Ammon's horn (tissue), 1 donor: ENCODE measurements around the gene THRB.

Experiments
- DNase-seq: peaks from one replicate; pipeline ENCODE4 v3.0.0-alpha.2; 2016; ENCODE audit warnings: low spot score

Gene THRB

DNA sequence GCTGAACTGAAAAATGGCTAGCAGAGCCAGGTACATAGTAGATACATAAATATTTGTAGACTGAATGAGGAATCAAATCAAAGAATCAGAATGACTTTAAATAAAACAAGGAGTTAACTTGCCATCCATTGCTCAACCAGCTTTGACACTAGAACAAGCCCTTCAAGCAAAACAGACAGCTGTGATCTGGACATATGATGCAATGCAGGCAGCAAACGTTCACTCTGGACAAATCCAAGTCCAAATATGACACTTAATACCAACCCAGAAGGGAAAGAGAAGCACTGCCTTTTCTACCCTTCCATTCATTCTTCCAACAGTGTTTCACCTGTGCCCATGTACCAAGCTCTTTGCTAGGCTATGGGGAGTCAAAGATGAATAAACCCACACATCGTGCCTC, 4.5 kb downstream of the THRB start:
- no peak for DNase-seq

GRCh38 chr3:24487325-24488262, 7.1 kb downstream of the THRB start:
- DNase-seq = no peak

- no peak for DNase-seq
Observed at GRCh38 chr3:24485511-24485910, 9.1 kb downstream of the THRB start.

DNA sequence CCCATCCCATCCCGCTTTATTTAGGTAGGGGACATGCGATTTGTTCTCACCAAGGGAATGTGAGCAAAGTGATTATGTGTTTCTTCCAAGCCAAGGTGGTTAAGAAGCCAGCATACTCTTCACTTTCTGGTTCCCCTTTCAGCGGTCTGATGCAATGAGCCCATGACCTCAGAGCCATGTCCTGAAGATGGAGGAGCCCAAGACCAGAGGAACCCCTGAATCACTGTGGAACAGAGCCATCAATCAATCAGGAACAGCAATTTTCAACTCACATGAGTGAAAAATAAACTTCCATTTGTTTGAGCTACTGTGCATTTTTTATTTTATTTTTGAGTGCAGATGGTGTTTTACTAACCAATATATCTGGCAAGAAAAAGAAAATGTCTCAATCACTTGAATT, 10.8 kb downstream of the THRB start:
- DNase-seq = peak; percentile 41

GRCh38 chr3:24482096-24482705, 12.4 kb downstream of the THRB start:
- no peak for DNase-seq

DNA sequence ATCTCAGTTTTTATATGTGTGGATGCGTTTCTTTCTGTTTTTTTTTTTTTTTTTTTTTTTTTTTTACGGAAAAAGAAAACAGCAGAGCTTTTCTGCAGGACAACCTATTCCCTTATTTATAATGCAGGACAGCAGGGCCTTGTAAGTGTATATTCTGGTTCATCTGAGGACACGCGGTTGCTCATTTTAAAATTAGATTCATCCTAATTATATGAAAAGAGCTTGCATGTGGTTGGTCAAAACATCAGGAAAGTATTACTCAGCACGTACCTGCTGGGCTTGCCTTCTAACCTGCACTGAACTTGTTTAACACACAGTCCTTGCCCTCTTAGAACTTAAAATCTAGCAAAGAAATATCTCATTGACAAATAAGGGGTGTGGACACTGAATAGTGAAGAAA, 13.5 kb downstream of the THRB start:
- no peak for DNase-seq

DNA sequence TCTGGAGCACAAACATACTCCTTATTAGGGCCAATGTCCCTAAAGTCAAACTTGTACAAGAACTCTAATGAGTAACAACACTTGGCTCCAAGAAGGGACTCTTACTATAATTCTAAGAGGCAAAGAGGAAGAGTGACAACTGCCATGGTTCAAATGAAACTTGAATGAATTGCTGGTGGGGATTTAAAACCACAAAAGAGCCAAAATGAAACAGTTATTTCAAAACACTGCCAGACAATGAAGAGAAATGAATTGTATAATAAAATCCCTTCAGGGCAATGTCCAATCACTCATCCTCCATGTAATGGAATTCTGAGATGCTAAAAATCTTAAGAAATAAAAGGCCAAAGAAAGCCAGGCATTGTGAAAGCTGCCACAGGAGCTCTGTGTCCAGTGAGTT, 14.2 kb downstream of the THRB start:
- no peak for DNase-seq

DNA sequence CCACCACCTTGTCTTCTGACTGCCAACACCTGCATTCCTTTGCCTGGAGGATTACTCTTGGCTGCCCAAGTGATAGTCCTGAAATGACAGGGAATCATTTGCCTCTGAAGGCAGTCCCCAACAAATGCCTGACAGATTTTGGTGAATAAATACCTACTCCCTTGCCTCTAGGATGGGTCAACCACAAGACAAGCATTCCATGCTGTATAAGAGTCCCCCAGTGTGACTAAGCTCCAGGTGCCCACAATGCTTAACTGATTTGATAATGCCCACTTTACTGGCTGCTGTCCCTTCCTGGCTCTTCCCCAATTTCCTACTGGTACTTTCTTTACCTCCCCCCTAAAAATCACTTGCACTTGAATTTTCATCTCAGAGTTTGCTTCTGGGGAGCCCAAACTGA, 14.8 kb downstream of the THRB start:
- no peak for DNase-seq

- DNase-seq = no peak
Observed at GRCh38 chr3:24476871-24477656, 17.6 kb downstream of the THRB start.

GRCh38 chr3:24475925-24476324, 18.7 kb downstream of the THRB start:
- DNase-seq = no peak

DNA sequence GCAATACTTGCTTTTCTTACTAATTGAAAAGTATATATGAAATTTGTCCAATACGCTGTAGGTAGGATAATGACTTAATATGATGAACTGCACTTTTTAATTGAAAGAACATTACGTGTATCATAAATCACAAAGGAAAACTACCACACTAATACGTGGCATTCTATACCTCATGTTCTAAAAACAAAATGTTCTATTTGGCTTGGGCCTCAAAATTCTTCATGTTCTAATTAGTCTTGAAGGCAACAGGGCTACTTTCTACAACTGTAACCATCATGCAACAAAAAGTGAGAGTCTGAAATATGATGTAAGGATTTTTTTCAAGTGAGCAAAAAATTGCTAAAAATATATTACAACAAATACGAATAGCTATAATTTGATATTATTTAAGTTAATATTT, 19.8 kb downstream of the THRB start:
- DNase-seq = no peak

GRCh38 chr3:24472358-24472757, 22.3 kb downstream of the THRB start:
- no peak for DNase-seq

DNA sequence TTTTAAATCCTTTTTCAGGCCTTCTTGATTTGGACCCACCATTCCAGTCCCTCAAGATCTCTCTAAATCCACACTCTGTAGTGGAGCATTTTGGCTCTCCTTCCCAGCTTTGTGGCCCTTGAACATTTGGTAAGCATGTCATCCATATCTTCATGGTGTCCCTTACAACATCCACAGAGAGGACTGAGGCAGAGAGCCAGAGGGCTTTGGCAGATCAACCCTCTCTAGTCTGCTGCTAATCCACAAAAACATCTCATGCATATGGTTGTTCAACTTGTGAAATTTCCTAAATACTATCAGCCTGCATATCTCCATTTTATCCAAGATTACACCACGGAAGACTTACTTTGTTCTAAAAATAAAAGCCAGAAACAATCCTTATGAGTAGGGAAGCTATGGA, 23.2 kb downstream of the THRB start:
- DNase-seq = no peak

DNA sequence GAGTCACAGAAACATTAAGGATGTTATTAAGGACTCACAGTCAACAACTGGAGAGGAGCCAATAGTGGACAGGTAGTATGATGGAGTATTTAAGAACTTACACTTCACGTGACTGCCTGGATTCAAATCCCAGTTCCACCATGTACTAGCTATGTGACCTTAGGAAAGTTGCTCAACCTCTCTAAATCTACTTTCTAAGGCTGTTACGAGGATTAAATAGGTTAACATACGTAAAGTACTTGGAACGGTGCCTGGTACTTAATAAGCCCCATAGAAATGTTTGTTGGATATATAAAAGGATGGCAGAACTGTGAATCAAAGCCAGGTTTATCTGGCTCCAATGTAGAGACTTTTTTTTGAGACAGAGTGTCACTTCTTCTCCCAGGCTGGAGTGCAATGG, 24.4 kb downstream of the THRB start:
- DNase-seq = no peak

DNA sequence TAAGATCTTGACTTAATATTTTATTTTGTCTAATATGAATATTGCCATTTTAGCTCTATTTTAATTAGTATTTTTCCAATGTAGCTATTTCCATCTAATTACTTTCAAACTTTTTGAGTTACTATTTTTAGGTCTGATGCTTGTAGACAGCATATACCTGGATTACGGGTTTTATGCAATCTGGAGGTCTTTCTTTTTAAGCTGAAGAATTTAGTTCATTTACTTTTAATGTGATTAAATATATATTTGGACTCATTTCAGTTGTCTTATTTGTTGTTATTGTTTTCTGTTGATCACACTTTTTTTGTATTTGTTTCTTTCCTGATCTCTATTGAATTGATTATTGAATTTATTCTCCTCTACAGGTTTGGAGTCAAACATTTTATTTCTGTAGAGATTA, 30.3 kb downstream of the THRB start:
- no peak for DNase-seq

GRCh38 chr3:24462737-24463136, 31.9 kb downstream of the THRB start:
- DNase-seq = no peak

- no peak for DNase-seq
Observed at GRCh38 chr3:24460974-24461373, 33.7 kb downstream of the THRB start.

DNA sequence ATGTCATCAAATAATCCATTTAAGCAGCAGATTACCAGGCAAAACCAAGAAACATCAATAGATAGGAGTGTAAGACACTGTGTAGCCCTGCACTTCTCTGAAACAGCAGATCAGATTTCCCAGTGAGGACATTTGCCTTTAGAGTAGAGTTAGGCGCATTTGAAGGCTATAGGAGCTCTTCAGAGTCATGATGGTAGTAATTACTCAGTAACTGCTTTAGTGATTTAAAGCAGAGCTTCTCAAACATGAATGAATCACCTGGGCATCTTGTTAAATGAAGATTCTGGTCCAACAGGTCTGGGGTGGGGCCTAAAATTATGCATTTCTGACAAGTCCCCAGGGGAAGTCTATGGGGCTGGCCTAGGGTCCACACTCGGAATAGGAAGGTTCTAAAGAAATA, 36.9 kb downstream of the THRB start:
- DNase-seq = no peak

DNA sequence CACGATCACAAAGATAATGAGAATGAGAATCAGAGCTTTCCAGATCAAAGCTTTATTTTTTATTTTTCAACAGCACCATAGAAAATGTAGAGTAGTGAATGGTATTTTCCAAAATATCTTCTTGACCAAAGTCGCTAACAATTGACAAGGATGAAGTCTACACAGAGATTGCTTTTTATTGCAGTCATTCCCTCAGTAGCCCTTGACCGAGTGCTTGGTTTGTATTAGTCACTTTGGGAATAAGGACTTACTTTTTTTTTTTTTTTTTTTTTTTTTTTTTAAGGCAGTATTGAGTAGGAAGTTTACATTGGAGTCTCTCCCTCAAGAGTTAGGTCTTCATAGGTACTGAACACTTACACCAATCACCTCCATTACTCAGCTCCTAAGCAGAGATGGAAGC, 39.8 kb downstream of the THRB start:
- DNase-seq = no peak

DNA sequence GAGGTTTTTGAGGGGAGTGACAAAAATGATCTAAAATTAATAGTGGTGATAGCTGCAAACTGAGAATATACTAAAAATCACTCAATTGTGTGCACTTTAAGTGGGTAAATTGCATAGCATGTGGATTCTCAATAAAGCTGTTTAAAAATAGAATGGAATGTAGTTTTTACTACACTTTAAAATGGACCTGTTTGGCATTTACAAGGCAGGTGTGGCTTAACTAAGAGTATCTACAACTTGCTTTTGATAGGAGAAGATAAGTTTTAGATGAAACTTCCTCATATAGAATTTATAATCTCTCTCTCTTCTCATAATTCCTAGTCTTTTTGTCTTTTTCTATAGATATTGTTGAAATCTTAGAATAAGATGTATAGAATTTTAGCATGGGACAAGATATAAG, 40.3 kb downstream of the THRB start:
- no peak for DNase-seq

GRCh38 chr3:24451461-24452099, 43.1 kb downstream of the THRB start:
- DNase-seq = no peak

GRCh38 chr3:24450160-24450907, 44.3 kb downstream of the THRB start:
- no peak for DNase-seq
